ENCODE results near the gene CSH2.
"Not testable (repeated sequence)": the region's sequence is repeated elsewhere in the genome, so short reads cannot be mapped to it uniquely, and the experiment has no call there.

Gene CSH2

GRCh38 chr17:63855185-63855584 lies 18.3 kb downstream of the CSH2 start:
- no peak for DNase-seq (ENCODE audit: low read depth)

GRCh38 chr17:63854709-63855108 lies 18.8 kb downstream of the CSH2 start:
- DNase-seq (ENCODE audit: low read depth): no peak

GRCh38 chr17:63853260-63853659 lies 20.2 kb downstream of the CSH2 start:
- DNase-seq (ENCODE audit: low read depth): no peak

- no peak for DNase-seq (ENCODE audit: low read depth)
Measured at GRCh38 chr17:63850401-63850800, 23.1 kb downstream of the CSH2 start.

- DNase-seq (ENCODE audit: low read depth): peak; percentile 93
Measured at GRCh38 chr17:63848834-63849689, 24.4 kb downstream of the CSH2 start.

- DNase-seq (ENCODE audit: low read depth): no peak
Measured at GRCh38 chr17:63847525-63848249, 25.8 kb downstream of the CSH2 start.

- no peak for DNase-seq (ENCODE audit: low read depth)
Measured at GRCh38 chr17:63845509-63845908, 28.0 kb downstream of the CSH2 start.

- DNase-seq (ENCODE audit: low read depth): no peak
Measured at GRCh38 chr17:63843910-63844677, 29.4 kb downstream of the CSH2 start.

- not testable (repeated sequence) for DNase-seq (ENCODE audit: low read depth)
Measured at GRCh38 chr17:63843387-63843888, 30.0 kb downstream of the CSH2 start.

- peak; percentile 95 for DNase-seq (ENCODE audit: low read depth)
Measured at GRCh38 chr17:63842540-63843386, 30.7 kb downstream of the CSH2 start, which contains the start of gene SMARCD2. TSS of gene SMARCD2 (minus strand) at chr17:63842685. CDS start at chr17:63842674, 11 bp downstream.

- DNase-seq (ENCODE audit: low read depth): no peak
Measured at GRCh38 chr17:63842173-63842539, 31.3 kb downstream of the CSH2 start.

GRCh38 chr17:63841350-63842172 lies 31.9 kb downstream of the CSH2 start:
- DNase-seq (ENCODE audit: low read depth): no peak

- DNase-seq (ENCODE audit: low read depth): no peak
Measured at GRCh38 chr17:63840591-63841349, 32.7 kb downstream of the CSH2 start.

GRCh38 chr17:63838631-63839171 lies 34.8 kb downstream of the CSH2 start:
- no peak for DNase-seq (ENCODE audit: low read depth)

- DNase-seq (ENCODE audit: low read depth): no peak
Measured at GRCh38 chr17:63837962-63838600, 35.4 kb downstream of the CSH2 start.

GRCh38 chr17:63837480-63837879 lies 36.0 kb downstream of the CSH2 start:
- DNase-seq (ENCODE audit: low read depth): no peak

- no peak for DNase-seq (ENCODE audit: low read depth)
Measured at GRCh38 chr17:63836811-63837210, 36.7 kb downstream of the CSH2 start.

GRCh38 chr17:63835167-63835720 lies 38.2 kb downstream of the CSH2 start:
- DNase-seq (ENCODE audit: low read depth): no peak
